GM19193 (cell line): ENCODE results near the gene COA1.

Experiments used
- POLR2A ChIP-seq: IDR thresholded peaks from 4 replicates; pipeline ENCODE4 v1.6.1; 2011; ENCODE audit not compliant: insufficient read depth, insufficient read length; ENCODE audit errors: extremely low read depth

COA1 gene

DNA sequence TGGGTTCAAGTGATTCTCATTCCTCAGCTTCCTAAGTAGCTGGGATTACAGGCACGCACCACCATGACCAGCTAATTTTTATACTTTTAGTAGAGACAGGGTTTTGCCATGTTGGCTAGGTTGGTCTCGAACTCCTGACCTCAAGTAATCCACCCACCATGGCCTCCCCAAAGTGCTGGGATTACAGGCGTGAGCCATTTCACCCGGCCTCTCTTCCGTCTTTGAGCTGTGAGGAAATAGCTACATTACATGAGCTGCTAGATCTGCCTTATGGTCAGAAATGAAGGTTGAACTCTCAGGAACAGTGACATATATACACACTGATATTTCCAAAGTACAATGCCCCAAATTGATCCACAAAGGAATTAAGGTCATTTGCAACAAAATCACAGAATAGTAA lies 31.5 kb upstream of the COA1 start:
- no peak for TF ChIP-seq POLR2A

DNA sequence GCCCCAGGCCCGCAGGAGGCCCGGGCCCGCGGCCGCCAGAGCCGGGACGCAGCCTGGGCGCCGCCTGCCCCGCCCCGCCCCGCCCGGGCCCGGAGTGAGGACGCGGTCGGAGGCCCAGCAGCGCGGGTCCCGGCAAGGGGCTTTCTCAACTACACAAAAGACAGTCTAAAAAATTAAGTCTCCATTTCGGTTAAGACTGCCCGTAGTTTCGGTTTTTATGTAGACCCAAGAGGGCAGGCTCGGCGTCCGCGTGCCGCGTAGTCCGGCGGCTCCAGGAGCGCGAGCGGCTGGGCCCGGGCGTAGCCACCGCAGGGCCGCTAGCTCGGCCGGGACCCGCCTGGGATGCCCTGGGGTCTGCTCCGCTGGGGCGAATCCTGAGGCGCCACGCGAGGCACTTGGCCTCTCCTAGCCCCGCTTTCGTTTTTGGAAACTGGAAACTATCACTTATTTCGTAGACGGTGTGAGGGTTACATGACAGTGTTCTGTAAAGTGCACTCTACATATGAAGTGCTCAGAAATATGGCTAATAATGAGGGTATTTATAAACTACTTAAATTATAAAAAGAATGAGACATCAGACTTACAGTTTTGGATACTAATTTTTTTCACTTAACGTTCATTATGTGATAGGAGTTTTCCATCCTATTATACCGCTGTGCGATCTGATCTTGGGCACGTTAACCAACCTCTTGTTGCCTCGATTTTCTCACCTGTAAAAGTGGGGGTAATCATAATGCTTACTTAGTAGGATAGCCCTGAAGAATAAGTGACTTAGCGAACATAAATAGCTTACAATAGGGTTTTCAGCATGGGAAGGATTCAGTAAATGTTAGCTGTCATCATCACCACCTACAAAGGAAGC lies 29.7 kb upstream of the COA1 start:
- TF ChIP-seq POLR2A: peak; percentile 4

DNA sequence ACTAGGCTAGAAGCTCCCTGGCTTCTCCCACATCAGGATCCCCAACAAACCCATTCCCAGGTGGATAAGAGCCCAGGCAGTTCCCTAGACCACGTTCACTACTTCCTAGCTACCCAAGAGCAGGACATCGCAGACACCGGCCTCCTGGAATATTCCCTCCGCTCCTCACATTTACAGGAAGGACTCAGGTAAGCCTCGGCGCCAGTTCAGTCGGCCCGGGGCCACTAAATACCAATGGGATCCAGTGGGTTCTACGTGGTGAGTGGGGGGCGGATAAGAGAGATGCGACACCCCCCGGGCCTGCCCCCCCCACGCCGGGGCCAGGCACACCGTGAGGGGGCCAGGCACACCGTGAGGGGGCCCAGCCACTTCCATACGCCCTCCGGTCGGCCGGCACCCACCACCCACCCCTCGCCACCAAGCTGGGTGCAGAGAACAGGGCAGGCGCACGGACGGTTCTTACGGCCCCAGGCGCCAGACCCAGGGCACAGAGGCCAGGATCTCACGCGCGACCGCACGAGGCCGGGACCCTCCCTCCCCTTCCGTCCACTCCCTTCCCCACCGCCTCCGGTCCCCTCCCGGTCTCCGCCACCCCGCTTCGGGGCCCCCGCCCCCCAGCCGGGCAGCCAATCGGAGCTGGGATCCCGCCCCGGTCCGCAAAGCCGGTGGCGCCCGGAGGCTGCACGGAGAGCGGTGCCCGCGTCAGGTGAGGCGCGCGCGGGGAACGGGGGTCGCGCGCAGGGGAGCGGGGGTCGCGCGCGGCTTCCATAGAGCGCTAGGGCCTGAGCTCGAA lies 28.9 kb upstream of the COA1 start, which contains the start of gene BLVRA:
Gene BLVRA, plus strand, starts transcription at position 652 of the 793 bp plus-strand sequence. CDS start 12,479 bp downstream, outside the sequence.
- no peak for TF ChIP-seq POLR2A

DNA sequence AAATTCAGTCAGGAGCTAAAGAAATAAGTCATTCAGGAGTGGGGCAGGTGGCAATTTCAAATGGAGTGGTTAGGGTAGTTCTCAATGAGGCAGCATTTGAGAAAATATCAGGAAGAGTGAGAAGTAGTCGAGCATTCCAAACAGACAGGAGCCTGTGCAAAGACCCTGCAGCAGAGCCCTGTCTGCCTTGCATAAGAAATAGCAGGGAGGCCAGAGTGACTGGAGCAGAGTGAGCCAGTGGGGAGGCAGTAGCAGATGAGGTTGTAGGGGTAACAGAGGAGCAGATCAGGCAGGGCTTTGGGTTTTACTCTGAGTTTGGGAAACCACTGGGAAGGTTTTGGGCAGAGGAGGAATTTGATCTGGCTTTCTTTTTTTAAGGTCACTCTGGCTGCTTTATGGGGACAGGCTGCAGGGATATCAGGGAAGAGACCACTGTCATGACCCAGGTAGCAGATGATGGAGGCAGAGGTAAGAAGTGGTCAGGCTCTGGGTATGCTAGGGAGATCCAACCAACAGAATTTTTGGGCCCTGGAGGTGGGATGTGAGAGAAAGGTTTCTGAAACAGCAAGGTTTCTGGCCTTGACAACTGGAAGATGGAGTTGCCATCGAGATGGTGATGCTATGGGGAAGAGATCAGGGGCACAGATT lies 27.9 kb upstream of the COA1 start:
- no peak for TF ChIP-seq POLR2A

DNA sequence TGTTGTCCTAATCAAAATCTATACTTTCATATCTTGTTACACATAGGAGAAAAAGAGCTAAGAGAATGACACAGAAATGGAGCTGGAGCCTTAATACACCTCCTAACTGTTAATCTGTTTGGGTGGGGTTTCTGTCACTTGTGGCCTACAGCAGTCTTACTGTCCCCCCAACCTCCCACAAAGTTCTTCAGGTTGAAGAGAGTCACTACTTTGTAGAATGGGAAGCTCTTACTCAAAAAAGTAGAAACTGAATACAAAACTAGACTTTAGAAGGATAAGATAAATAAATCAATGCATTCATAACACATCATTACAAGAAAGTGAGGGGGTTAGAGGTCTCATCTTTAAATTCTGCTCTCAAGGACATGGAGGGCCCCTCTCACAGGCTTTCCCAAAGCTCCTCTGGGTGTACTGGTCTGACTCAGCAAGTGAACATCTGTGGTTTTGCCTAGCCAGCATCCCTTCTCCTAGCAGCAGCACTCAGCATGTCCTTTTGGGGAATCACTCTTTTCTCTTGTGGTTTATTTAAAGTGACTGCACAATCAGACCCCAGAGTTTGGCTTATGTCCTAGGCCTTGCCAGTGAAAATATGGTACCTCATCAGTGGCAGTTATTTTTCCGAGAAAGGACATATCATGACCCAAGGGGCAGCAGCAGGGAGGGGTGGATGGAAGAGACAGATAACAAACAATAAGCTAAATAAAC lies 27.2 kb upstream of the COA1 start:
- no peak for TF ChIP-seq POLR2A

DNA sequence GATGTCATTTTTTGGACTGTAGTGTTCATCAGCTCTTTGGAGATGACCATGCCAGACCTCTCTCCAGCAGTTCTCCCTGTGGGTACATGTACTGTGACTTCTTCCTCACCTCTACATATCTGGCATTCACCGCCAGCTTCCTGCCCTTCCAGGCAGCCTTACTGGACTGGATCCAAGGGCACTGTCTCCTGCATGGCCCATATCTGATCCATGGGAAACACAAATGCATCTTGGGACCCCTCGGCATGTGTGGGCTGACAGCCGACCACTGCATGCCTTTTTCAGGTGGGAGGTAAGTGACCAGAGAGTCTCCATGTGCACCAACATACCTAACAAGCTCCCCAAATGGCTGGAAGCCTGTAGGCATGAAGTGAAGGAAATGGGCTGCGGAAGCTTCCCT lies 25.3 kb upstream of the COA1 start:
- TF ChIP-seq POLR2A: no peak

DNA sequence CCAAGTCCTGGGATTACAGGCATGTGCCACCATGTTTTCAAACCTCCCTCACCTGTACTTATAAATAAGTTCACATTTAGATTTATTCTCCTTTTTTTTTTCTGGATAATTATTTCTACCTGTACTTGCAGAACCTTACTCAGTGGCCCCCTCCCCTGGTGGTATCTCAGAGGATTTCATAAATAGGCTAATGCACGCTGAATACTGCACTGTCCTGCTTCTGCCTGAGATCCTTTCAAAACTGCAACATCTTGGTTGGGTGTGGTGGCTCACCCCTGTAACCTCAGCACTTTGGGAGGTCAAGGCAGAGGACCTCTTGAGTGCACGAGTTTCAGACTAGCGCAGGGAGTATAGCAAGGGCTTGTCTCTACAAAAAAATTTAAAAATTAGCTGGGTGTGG lies 24.5 kb upstream of the COA1 start:
- no peak for TF ChIP-seq POLR2A

DNA sequence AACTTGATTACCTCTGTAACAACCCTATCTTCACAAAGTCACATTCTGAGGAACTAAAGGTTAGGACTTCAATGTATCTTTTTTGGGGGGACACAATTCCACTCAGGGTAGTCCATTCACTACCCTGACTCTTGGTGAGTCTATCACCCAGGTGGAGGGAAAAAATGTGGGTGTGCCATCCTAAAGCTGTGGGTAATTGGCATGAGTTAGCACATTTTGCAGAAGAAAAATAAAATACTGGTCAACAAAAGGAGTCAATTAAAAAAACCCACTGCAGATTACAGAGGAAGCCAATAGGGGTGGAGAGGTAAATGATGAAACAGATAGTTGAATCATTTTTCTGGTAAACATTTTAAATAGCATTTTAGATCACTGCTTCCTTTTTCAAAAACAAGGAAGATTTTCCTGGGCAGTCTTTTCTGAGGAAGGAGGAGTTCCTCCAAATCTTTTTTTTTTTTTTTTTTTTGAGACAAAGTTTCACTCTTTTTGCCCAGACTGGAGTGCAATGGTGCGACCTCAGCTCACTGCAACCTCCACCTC lies 24.0 kb upstream of the COA1 start:
- no peak for TF ChIP-seq POLR2A

DNA sequence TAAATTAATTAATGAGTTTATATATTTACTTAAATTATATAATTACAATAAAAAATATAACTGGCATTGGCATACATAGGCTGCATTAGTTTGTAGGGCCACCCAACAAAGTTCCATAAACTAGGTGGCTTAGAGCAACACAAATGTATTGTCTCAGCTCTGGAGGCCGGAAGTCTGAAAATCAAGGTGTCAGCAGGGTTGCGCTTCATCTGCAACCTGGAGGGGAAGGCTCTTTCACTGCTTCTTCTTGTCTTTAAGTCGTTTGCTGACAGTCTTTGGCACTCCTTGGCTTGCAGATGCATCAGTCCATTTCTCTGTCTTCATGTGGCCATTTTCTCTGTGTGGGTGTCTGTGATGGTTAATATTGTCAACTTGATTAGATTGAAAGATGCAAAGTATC lies 23.1 kb upstream of the COA1 start:
- no peak for TF ChIP-seq POLR2A

DNA sequence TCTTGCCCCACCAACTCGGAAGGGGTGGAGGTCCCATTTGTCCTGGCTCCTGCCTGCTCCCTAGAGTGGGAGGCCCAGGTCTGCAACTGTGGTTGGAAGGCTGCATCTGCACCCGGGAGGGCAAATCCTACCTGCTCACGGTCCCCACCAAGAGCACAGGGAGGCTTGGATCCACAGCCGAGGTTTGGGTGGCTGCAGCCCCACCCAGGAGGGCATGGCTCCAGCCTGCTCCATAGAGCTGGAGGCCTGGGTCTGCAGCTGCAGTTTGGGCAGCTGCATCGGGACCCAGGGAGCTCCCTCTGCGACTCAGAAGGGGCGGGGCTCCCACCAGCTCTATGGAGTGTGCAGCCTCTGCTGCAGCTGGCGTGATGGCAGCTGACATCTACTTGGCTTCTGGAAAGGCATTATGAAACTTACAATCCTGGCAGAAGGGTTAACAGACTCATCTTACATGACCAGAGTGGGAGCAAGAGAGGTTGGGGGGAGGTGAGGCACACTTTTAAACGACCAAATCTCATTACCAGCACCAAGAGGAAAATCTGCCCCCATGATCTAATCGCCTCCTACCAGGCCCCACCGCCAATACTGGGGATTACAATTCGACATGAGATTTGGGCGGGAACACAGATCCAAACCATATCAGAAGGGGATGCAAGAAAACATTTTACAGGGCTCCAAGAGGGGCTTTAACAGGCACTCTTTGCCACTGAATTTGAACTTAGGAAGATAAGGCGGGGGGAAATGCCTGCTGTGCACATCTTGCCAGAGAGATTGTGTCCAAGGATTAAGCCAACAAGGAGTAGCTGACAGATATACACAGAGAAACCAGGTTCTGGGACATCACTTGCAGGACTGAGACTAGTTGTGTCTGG lies 20.9 kb upstream of the COA1 start:
- TF ChIP-seq POLR2A: no peak

DNA sequence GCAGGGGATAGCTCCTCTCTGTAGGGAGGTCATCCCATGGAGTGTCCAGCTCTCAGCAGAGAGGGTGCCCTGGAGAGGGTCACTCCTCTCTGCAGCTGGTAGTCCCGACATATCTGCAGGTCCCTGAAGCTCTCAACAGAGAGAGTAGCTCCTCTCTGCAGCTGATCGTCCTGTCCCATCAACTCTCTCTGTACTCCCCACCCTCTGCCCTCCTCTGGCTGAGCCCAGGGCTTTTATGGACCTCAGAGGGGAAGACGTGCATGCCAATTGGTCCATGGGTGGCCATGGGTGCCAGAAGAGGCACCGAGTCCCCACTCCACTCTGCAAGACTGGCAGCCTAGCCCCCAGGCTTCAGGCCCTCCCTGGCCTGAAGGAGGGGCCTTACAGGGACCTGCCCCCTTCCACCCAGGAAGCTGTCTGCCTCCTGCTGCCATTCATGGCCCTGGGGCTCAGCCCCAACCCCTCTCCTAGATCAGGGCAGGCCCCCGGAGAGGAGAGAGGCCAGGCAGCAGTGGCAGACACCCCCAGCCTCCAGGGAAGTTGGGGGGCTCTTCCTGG lies 20.1 kb upstream of the COA1 start:
- no peak for TF ChIP-seq POLR2A

DNA sequence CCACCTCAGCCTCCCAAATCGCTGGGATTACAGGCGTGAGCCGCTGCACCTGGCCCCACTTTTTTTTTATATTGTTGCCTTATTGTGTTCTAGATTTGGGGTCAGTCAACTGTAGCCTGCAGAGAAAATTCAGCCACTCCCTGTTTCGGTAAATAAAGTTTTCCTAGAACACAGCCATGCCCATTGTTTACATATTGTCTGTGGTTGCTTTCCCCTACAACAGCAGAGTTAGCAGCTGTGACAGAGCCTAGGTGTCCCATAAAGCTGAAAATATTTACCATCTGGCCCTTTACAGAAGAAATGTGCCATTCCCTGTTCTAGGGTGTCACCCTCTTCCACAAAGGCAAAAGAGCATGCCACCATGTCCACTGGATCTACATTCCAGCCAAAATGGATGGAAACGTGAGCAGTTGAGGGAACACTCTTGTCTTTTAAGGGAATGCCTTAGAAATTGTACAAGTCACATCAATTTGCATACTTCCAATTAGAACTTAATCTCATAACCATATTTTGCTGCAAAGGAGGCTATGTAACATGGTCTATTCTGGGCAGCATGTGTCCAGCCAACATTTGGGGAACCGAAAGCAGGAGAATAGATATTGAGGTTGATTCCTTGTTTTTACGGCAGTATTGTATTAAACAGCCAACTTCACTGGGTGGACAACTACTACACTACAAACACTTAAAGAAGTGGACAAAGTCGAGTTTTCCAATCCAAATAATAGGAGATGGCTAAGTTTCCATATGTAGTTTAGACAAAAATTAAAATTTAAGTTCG lies 18.2 kb upstream of the COA1 start:
- no peak for TF ChIP-seq POLR2A
